Trophoblast cell (in vitro differentiated cells and primary cell): ENCODE measurements around the gene ACOX3.

Source experiments
- DNase-seq, 2 donors: peaks; one replicate each; pipeline ENCODE4 v3.0.0-alpha.2; 2016
- H2AFZ ChIP-seq: 2 replicates; pipeline ENCODE4 v1.6.1; 2013; ENCODE audit warnings: low read length, moderate library complexity, mild to moderate bottlenecking; ENCODE audit not compliant: insufficient read depth, poor library complexity
- H2AK5ac ChIP-seq: 2 replicates; pipeline ENCODE4 v1.6.1; 2013; ENCODE audit warnings: mild to moderate bottlenecking, low read length
- H2BK120ac ChIP-seq: 2 replicates; pipeline ENCODE4 v1.6.1; 2013; ENCODE audit warnings: low read length, mild to moderate bottlenecking, moderate library complexity; ENCODE audit not compliant: insufficient read depth, poor library complexity
- H2BK12ac ChIP-seq: 2 replicates; pipeline ENCODE4 v1.6.1; 2013; ENCODE audit warnings: mild to moderate bottlenecking, low read length, moderate library complexity
- H2BK5ac ChIP-seq: 2 replicates; pipeline ENCODE4 v1.6.1; 2013; ENCODE audit warnings: low read length, low read depth, moderate library complexity, mild to moderate bottlenecking; ENCODE audit not compliant: poor library complexity
- H3K14ac ChIP-seq: 2 replicates; pipeline ENCODE4 v1.6.1; 2013; ENCODE audit warnings: mild to moderate bottlenecking, low read length
- H3K18ac ChIP-seq: 2 replicates; pipeline ENCODE4 v1.6.1; 2013; ENCODE audit warnings: mild to moderate bottlenecking, low read length
- H3K23ac ChIP-seq: 2 replicates; pipeline ENCODE4 v1.6.1; 2013; ENCODE audit warnings: low read length
- H3K27ac ChIP-seq: 2 replicates; pipeline ENCODE4 v1.5.1; 2013; ENCODE audit warnings: low read depth, mild to moderate bottlenecking, inconsistent platforms, low read length, moderate library complexity
- H3K27me3 ChIP-seq: 2 replicates; pipeline ENCODE4 v1.6.1; 2013; ENCODE audit warnings: inconsistent platforms, mild to moderate bottlenecking, low read length, moderate library complexity; ENCODE audit not compliant: insufficient read depth
- H3K36me3 ChIP-seq, 2 experiments: 1 replicate in 1 of 2; 2 replicates in 1 of 2; pipeline ENCODE4 v1.6.1; 2013; ENCODE audit warnings: low read length in 2 of 2, mild to moderate bottlenecking in 2 of 2, moderate library complexity in 1 of 2; ENCODE audit not compliant: insufficient read depth in 2 of 2, control insufficient read depth in 1 of 2
- H3K4ac ChIP-seq: 2 replicates; pipeline ENCODE4 v1.6.1; 2013; ENCODE audit warnings: low read depth, mild to moderate bottlenecking, low read length, moderate library complexity
- H3K4me1 ChIP-seq, 2 experiments: 1 replicate in 1 of 2; 2 replicates in 1 of 2; pipeline ENCODE4 v1.6.1; 2013; ENCODE audit warnings: low read length in 2 of 2, mild to moderate bottlenecking in 2 of 2, moderate library complexity in 1 of 2; ENCODE audit not compliant: insufficient read depth in 2 of 2, control insufficient read depth in 1 of 2
- H3K4me2 ChIP-seq: 2 replicates; pipeline ENCODE4 v1.6.1; 2013; ENCODE audit warnings: inconsistent platforms, mild to moderate bottlenecking, low read length, moderate library complexity
- H3K4me3 ChIP-seq: 2 replicates; pipeline ENCODE4 v1.5.1; 2013; ENCODE audit warnings: mild to moderate bottlenecking, low read depth, low read length, inconsistent platforms
- H3K79me1 ChIP-seq: one replicate; pipeline ENCODE4 v1.6.1; 2013; ENCODE audit warnings: low read length
- H3K79me2 ChIP-seq: 2 replicates; pipeline ENCODE4 v1.6.1; 2013; ENCODE audit warnings: low read length, mild to moderate bottlenecking; ENCODE audit not compliant: control insufficient read depth, insufficient read depth, poor library complexity
- H3K9ac ChIP-seq: 2 replicates; pipeline ENCODE4 v1.6.1; 2013; ENCODE audit warnings: mild to moderate bottlenecking, low read length
- H3K9me3 ChIP-seq: 2 replicates; pipeline ENCODE4 v1.6.1; 2013; ENCODE audit warnings: low read depth, mild to moderate bottlenecking, control low read depth, inconsistent platforms, low read length; ENCODE audit not compliant: insufficient read depth
- H4K12ac ChIP-seq: 2 replicates; pipeline ENCODE4 v1.6.1; 2013; ENCODE audit warnings: low read depth, mild to moderate bottlenecking, low read length, moderate library complexity
- H4K8ac ChIP-seq: 2 replicates; pipeline ENCODE4 v1.6.1; 2013; ENCODE audit warnings: low read depth, mild to moderate bottlenecking, low read length, moderate library complexity
- H4K91ac ChIP-seq: one replicate; pipeline ENCODE4 v1.6.1; 2013; ENCODE audit warnings: low read depth, mild to moderate bottlenecking, low read length, moderate library complexity
- WGBS: extraction: QIAGEN DNeasy Blood & Tissue Kit; methylation state at CpG from one replicate; pipeline ENCODE4 v1.1.7; 2013; ENCODE audit warnings: missing lambda C conversion rate; ENCODE audit not compliant: insufficient read length, insufficient coverage; ENCODE audit errors: extremely low coverage; 5-methylcytosine and 5-hydroxymethylcytosine counted together

Gene ACOX3

GRCh38 chr4:8464381-8464780, 23.9 kb upstream of the ACOX3 start:
- no CpG with 5 or more reads among the region's 14 CpGs for WGBS
- no peak overlapping the region for H3K4me2 ChIP-seq
- no peak overlapping the region for H2BK12ac ChIP-seq
- no peak overlapping the region for H4K91ac ChIP-seq
- H3K9me3 ChIP-seq: no peaks in the 10 kb centered on the region
- H3K27ac ChIP-seq: no peak overlapping the region
- no peaks in the 10 kb centered on the region for H3K27me3 ChIP-seq
- H3K18ac ChIP-seq: no peak overlapping the region
- no peak overlapping the region for H2BK5ac ChIP-seq
- no peak overlapping the region for H3K9ac ChIP-seq
- no peak overlapping the region for H3K14ac ChIP-seq
- no peak overlapping the region for H4K8ac ChIP-seq
- DNase-seq: peak; percentile 84 to 89
- H3K4me3 ChIP-seq: no peak overlapping the region
- no peaks in the 10 kb centered on the region for H3K79me2 ChIP-seq
- H3K23ac ChIP-seq: no peak overlapping the region
- no peak overlapping the region for H2AFZ ChIP-seq
- peaks cover 9% of the 10 kb centered on the region for H3K79me1 ChIP-seq
- H3K4ac ChIP-seq: no peak overlapping the region
- H3K36me3 ChIP-seq: peaks cover 28 to 35% of the 10 kb centered on the region in 2 experiments
- peaks cover 5 to 8% of the 10 kb centered on the region in 2 experiments for H3K4me1 ChIP-seq
- no peak overlapping the region for H2AK5ac ChIP-seq
- H2BK120ac ChIP-seq: no peak overlapping the region
- no peak overlapping the region for H4K12ac ChIP-seq

GRCh38 chr4:8463811-8464210, 23.3 kb upstream of the ACOX3 start:
- peak; percentile 80 to 91 for DNase-seq
- H2BK120ac ChIP-seq: no peak overlapping the region

GRCh38 chr4:8461616-8462015, 21.1 kb upstream of the ACOX3 start:
- H4K8ac ChIP-seq: no peak overlapping the region
- H2AK5ac ChIP-seq: no peak overlapping the region
- H2BK12ac ChIP-seq: no peak overlapping the region
- H3K18ac ChIP-seq: no peak overlapping the region
- H3K27me3 ChIP-seq: no peaks in the 10 kb centered on the region
- no peak overlapping the region for H2BK5ac ChIP-seq
- H3K79me1 ChIP-seq: peaks cover 5% of the 10 kb centered on the region
- peaks cover 2 to 8% of the 10 kb centered on the region in 2 experiments for H3K4me1 ChIP-seq
- no peak overlapping the region for H3K4me2 ChIP-seq
- no peak overlapping the region for H2BK120ac ChIP-seq
- H3K27ac ChIP-seq: peak overlapping the region; percentile 27
- WGBS: no CpG with 5 or more reads among the region's 6 CpGs
- H4K12ac ChIP-seq: no peak overlapping the region
- H3K4me3 ChIP-seq: no peak overlapping the region
- H3K9me3 ChIP-seq: no peaks in the 10 kb centered on the region
- no peak overlapping the region for H3K4ac ChIP-seq
- H3K14ac ChIP-seq: no peak overlapping the region
- no peaks in the 10 kb centered on the region for H3K79me2 ChIP-seq
- H3K23ac ChIP-seq: no peak overlapping the region
- no peak overlapping the region for H3K9ac ChIP-seq
- H3K36me3 ChIP-seq: peaks cover 18 to 27% of the 10 kb centered on the region in 2 experiments
- no peak overlapping the region for H4K91ac ChIP-seq
- DNase-seq: no peak
- H2AFZ ChIP-seq: no peak overlapping the region

More at GRCh38 chr4:8463811-8464210, 23.3 kb upstream of the ACOX3 start:
- H2AFZ ChIP-seq: no peak overlapping the region
- H3K4me2 ChIP-seq: no peak overlapping the region
- H3K18ac ChIP-seq: no peak overlapping the region
- no peak overlapping the region for H3K9ac ChIP-seq
- no peak overlapping the region for H2BK12ac ChIP-seq
- H3K4ac ChIP-seq: no peak overlapping the region
- H3K27me3 ChIP-seq: no peaks in the 10 kb centered on the region
- no peak overlapping the region for H4K8ac ChIP-seq
- no peaks in the 10 kb centered on the region for H3K79me2 ChIP-seq
- peaks cover 2 to 8% of the 10 kb centered on the region in 2 experiments for H3K4me1 ChIP-seq
- H3K23ac ChIP-seq: no peak overlapping the region
- peaks cover 5% of the 10 kb centered on the region for H3K79me1 ChIP-seq
- no peak overlapping the region for H2AK5ac ChIP-seq
- H2BK5ac ChIP-seq: no peak overlapping the region
- H4K12ac ChIP-seq: no peak overlapping the region
- H3K4me3 ChIP-seq: no peak overlapping the region
- H3K27ac ChIP-seq: no peak overlapping the region
- H4K91ac ChIP-seq: no peak overlapping the region
- peaks cover 23 to 35% of the 10 kb centered on the region in 2 experiments for H3K36me3 ChIP-seq
- no peak overlapping the region for H3K14ac ChIP-seq
- no CpG with 5 or more reads among the region's 9 CpGs for WGBS
- no peaks in the 10 kb centered on the region for H3K9me3 ChIP-seq

- Histone ChIP-seq H2BK5ac (no peak overlapping the region), H3K27ac (peak overlapping the region; percentile 27), H3K79me2 (no peaks in the 10 kb centered on the region), H3K14ac (no peak overlapping the region), H3K23ac (no peak overlapping the region), H3K4me1 (peaks cover 2 to 8% of the 10 kb centered on the region in 2 experiments), H3K18ac (no peak overlapping the region), H4K12ac (no peak overlapping the region), H3K79me1 (peaks cover 4% of the 10 kb centered on the region), H3K27me3 (no peaks in the 10 kb centered on the region), H2BK12ac (no peak overlapping the region), H2AK5ac (no peak overlapping the region), H3K4me2 (no peak overlapping the region), H3K9me3 (no peaks in the 10 kb centered on the region), H3K9ac (no peak overlapping the region), H2AFZ (no peak overlapping the region), H4K8ac (no peak overlapping the region), H3K4me3 (no peak overlapping the region), H2BK120ac (no peak overlapping the region), H3K36me3 (peaks cover 14 to 24% of the 10 kb centered on the region in 2 experiments), H3K4ac (no peak overlapping the region), H4K91ac (no peak overlapping the region)
- no CpG with 5 or more reads among the region's 6 CpGs for WGBS
- DNase-seq: peak; percentile 82 to 94
Observed at GRCh38 chr4:8461086-8461485, 20.6 kb upstream of the ACOX3 start.
